Measurements from ENCODE around the gene BTBD8. TPM values are rescaled to one million over a fixed set of nuclear protein-coding genes. Genes with fewer than 3 reads are reported as not detected.

BTBD8 gene
- total and polyA plus RNA-seq, 4 donors: 15.4 to 56.1 (median 22.7) TPM

DNA sequence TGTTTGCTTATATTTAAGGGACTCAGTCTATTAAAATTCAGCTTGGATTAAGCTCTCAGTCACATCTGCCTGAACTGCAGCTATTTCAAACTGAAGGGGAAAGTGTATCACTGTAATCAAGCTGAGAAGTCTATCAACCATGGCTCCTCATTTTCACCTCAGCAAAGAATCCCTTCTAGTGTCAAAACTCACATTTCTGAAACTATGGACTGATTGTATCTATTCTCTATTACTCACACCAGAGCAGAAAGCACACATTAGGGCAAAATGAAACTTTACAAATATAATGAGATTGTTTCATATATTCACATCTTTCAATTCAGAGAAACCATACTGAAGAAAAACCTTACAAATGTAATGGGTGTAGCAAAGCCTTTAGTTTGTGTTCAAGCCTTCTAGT, 123.0 kb downstream of the BTBD8 start:
- H3K36me3 ChIP-seq (ENCODE audit: control insufficient read depth, insufficient read depth, low read length): no peaks in the 10 kb centered on the region

DNA sequence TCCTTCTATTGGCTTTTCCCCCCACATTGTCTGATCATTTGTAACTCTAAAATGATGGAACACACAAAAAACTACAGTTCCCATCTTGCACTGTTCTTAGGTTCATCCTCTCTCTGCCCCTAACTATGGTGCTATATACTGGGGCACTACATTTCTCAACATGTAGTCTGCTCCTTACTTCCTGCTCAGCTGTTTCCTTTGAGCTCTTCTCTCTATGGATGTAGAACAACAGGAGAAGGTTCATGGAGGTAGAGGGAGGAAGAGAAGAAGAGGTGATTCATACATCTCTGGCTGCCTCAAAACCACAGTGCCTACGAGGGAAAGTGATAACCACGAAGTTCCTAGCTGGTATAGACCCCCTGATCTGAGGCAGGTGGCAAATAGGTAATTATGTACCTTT, 130.6 kb downstream of the BTBD8 start:
- WGBS (ENCODE audit: insufficient coverage): no CpG with 5 or more reads among the region's 2 CpGs

More for the DNA sequence above, 123.0 kb downstream of the BTBD8 start:
- H3K4me3 ChIP-seq (ENCODE audit: low read depth, low read length): no peak overlapping the region
- peaks cover 5% of the 10 kb centered on the region for H3K9me3 ChIP-seq (ENCODE audit: control insufficient read depth, insufficient read depth, low read length)
- no peak overlapping the region for H3K27ac ChIP-seq (ENCODE audit: low read depth, low read length)
- no peaks in the 10 kb centered on the region for H3K27me3 ChIP-seq (ENCODE audit: control insufficient read depth, insufficient read depth, low read length)
- no peaks in the 10 kb centered on the region for H3K4me1 ChIP-seq (ENCODE audit: control insufficient read depth, insufficient read depth, low read length)
- no peak for DNase-seq (ENCODE audit: low read depth in 4 of 6, low spot score in 6 of 6)

DNA sequence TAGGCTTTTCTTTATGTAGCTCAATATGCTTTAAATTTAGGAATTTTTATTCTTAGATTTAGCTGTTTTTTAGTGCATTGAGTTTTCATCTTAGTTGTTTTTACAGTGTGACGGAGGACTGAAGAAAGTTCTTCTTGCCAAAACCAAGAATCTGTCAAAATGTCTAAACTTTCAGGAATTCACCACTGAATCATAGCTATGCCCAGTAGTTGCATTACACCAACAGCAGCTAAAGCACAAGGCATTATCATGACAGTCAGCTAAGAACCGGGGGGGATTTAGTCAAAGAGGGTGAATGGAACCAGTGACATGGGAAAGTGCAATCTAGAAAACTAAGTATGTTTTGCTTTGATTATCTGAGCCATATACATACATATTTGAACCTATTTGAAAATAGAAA, 131.0 kb downstream of the BTBD8 start:
- H3K27me3 ChIP-seq (ENCODE audit: control insufficient read depth, insufficient read depth, low read length): no peaks in the 10 kb centered on the region
- WGBS (ENCODE audit: insufficient coverage): no CpG with 5 or more reads among the region's 2 CpGs
- no peaks in the 10 kb centered on the region for H3K4me1 ChIP-seq (ENCODE audit: control insufficient read depth, insufficient read depth, low read length)
- H3K27ac ChIP-seq (ENCODE audit: low read depth, low read length): no peak overlapping the region
- peaks cover 5% of the 10 kb centered on the region for H3K9me3 ChIP-seq (ENCODE audit: control insufficient read depth, insufficient read depth, low read length)
- H3K4me3 ChIP-seq (ENCODE audit: low read depth, low read length): no peak overlapping the region
- DNase-seq (ENCODE audit: low read depth in 4 of 6, low spot score in 6 of 6): no peak
- H3K36me3 ChIP-seq (ENCODE audit: control insufficient read depth, insufficient read depth, low read length): no peaks in the 10 kb centered on the region

More for the DNA sequence above, 130.6 kb downstream of the BTBD8 start:
- Histone ChIP-seq H3K4me3 (ENCODE audit: low read depth, low read length) (no peak overlapping the region), H3K9me3 (ENCODE audit: control insufficient read depth, insufficient read depth, low read length) (peaks cover 5% of the 10 kb centered on the region), H3K27me3 (ENCODE audit: control insufficient read depth, insufficient read depth, low read length) (no peaks in the 10 kb centered on the region), H3K36me3 (ENCODE audit: control insufficient read depth, insufficient read depth, low read length) (no peaks in the 10 kb centered on the region), H3K27ac (ENCODE audit: low read depth, low read length) (no peak overlapping the region), H3K4me1 (ENCODE audit: control insufficient read depth, insufficient read depth, low read length) (no peaks in the 10 kb centered on the region)
- no peak for DNase-seq (ENCODE audit: low read depth in 4 of 6, low spot score in 6 of 6)

DNA sequence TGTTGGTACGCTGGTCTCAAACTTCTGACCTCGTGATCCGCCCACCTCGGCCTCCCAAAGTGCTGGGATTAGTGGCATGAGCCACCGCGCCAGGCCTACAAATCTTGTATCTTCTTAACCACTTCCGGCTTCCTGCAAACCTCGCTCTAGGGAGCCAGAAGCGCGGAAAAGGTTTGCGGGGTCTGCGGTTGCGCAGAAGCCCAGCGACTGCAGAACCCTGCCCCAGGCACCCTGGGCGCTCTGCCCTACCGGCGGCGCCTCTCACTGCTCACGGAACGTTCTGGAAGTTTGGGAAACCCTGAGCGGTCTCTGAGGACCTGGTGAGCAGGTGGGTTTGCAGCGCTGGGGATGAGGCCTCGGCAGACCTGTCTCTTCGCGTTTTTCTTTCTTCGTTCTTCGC, 137.6 kb downstream of the BTBD8 start, which contains the start of gene C1orf146:
Gene C1orf146 (plus strand): TSS at position 195 of the 400 bp plus-strand sequence. CDS start 13,506 bp downstream, outside the sequence.
- H3K9me3 ChIP-seq (ENCODE audit: control insufficient read depth, insufficient read depth, low read length): no peaks in the 10 kb centered on the region
- no peak within 1 kb of the TSS for H3K27ac ChIP-seq (ENCODE audit: low read depth, low read length)

DNA sequence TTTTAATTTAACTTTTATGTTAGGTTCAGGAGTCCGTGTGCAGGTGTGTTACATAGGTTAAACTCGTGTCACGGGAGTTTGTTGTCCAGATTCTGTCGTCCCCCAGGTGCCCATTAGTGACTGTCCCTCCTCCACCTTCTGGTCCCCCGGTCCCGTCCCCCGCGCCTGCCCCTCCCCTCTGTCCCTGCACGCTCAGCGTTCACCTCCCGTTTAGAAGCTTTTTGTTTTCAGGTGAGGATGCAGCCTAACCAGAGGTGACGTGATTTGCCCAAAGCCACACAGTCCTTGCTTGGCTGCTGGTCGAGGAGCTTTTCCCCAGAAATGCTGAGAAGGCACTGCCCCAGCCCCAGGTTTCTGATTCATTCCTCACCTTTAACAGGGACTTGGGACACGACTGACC, 138.4 kb downstream of the BTBD8 start:
- Histone ChIP-seq H3K4me1 (ENCODE audit: control insufficient read depth, insufficient read depth, low read length) (no peaks in the 10 kb centered on the region), H3K27ac (ENCODE audit: low read depth, low read length) (no peak overlapping the region), H3K9me3 (ENCODE audit: control insufficient read depth, insufficient read depth, low read length) (no peaks in the 10 kb centered on the region), H3K36me3 (ENCODE audit: control insufficient read depth, insufficient read depth, low read length) (no peaks in the 10 kb centered on the region), H3K27me3 (ENCODE audit: control insufficient read depth, insufficient read depth, low read length) (no peaks in the 10 kb centered on the region), H3K4me3 (ENCODE audit: low read depth, low read length) (no peak overlapping the region)
- DNase-seq (ENCODE audit: low read depth in 4 of 6, low spot score in 6 of 6): no peak
- WGBS (ENCODE audit: insufficient coverage): 87% methylated on average over 14 of the region's 14 CpGs

More for the DNA sequence above, 137.6 kb downstream of the BTBD8 start, which contains the start of gene C1orf146:
- no peaks in the 10 kb centered on the region for H3K4me1 ChIP-seq (ENCODE audit: control insufficient read depth, insufficient read depth, low read length)
- H3K4me3 ChIP-seq (ENCODE audit: low read depth, low read length): no peak within 1 kb of the TSS
- H3K27me3 ChIP-seq (ENCODE audit: control insufficient read depth, insufficient read depth, low read length): no peaks in the 10 kb centered on the region
- 98% methylated on average over 24 of the region's 27 CpGs for WGBS (ENCODE audit: insufficient coverage)
- DNase-seq (ENCODE audit: low read depth in 4 of 6, low spot score in 6 of 6): no peak
- no peaks in the 10 kb centered on the region for H3K36me3 ChIP-seq (ENCODE audit: control insufficient read depth, insufficient read depth, low read length)

DNA sequence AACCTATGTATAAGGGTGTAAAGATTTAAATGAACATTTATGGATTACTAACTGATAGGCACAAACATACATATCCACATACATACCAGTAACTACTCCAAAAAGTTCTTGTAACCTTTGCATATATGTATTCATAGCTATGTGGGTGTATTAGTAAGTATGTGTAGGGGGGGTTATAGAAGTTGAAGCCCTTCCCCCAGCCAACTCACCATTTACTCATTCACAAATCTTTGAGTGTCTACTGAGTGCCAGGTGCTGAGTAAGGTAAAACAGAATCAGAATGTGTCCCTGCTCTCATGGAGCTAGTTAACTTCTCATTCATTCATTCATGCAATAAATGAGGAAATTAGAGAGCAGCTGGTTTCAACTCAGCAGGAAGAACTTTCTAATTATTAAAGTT, 138.9 kb downstream of the BTBD8 start:
- no peak overlapping the region for H3K27ac ChIP-seq (ENCODE audit: low read depth, low read length)
- DNase-seq (ENCODE audit: low read depth in 4 of 6, low spot score in 6 of 6): no peak

DNA sequence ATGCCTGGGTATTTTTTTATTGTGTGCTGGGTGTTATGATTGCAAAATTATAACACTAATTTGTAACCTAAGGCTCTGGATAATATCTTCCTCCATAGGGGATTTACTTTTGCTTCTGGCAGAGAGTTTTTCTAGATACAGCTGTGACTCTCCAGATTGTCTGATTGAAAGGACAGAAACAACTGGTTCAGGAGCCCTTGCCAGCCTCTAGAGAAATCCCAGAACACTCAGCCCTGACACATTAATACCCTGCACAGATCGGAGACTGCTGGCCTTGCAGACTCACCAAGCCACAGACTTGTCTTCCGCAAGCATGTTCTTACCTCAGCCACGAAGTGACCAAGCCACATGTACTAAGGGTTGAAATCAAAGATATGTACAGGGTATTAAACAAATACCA, 148.3 kb downstream of the BTBD8 start:
- Histone ChIP-seq H3K27me3 (ENCODE audit: control insufficient read depth, insufficient read depth, low read length) (no peaks in the 10 kb centered on the region), H3K4me3 (ENCODE audit: low read depth, low read length) (no peak overlapping the region), H3K27ac (ENCODE audit: low read depth, low read length) (no peak overlapping the region), H3K36me3 (ENCODE audit: control insufficient read depth, insufficient read depth, low read length) (no peaks in the 10 kb centered on the region), H3K4me1 (ENCODE audit: control insufficient read depth, insufficient read depth, low read length) (no peaks in the 10 kb centered on the region), H3K9me3 (ENCODE audit: control insufficient read depth, insufficient read depth, low read length) (no peaks in the 10 kb centered on the region)
- WGBS (ENCODE audit: insufficient coverage): no CpG with 5 or more reads among the region's 3 CpGs
- no peak for DNase-seq (ENCODE audit: low read depth in 4 of 6, low spot score in 6 of 6)

More for the DNA sequence above, 138.9 kb downstream of the BTBD8 start:
- H3K9me3 ChIP-seq (ENCODE audit: control insufficient read depth, insufficient read depth, low read length): no peaks in the 10 kb centered on the region
- no peak overlapping the region for H3K4me3 ChIP-seq (ENCODE audit: low read depth, low read length)
- no peaks in the 10 kb centered on the region for H3K4me1 ChIP-seq (ENCODE audit: control insufficient read depth, insufficient read depth, low read length)
- no peaks in the 10 kb centered on the region for H3K27me3 ChIP-seq (ENCODE audit: control insufficient read depth, insufficient read depth, low read length)
- H3K36me3 ChIP-seq (ENCODE audit: control insufficient read depth, insufficient read depth, low read length): no peaks in the 10 kb centered on the region

DNA sequence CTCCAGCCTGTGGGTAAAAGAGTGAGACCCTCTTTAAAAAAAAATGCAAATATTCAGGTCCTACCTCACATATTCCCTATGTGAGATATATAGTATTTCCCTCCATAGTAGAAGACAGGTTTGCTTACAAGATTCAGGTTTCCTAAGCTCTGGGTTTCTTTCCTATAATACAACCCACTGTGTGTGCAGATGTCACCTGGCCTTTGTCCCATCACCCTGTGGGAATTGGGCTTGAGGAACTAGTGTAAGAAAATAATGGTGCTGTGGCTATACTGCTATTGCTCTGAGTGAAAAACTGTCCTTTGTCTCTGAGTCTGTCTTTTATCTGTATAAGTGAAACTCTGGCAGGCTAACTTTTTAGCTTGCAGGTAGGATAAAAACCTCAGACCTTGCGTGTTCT, 150.6 kb downstream of the BTBD8 start:
- no peak for DNase-seq (ENCODE audit: low read depth in 4 of 6, low spot score in 6 of 6)
- 86% methylated on average over 1 of the region's 1 CpG for WGBS (ENCODE audit: insufficient coverage)
- Histone ChIP-seq H3K4me1 (ENCODE audit: control insufficient read depth, insufficient read depth, low read length) (no peaks in the 10 kb centered on the region), H3K27me3 (ENCODE audit: control insufficient read depth, insufficient read depth, low read length) (no peaks in the 10 kb centered on the region), H3K27ac (ENCODE audit: low read depth, low read length) (no peak overlapping the region), H3K4me3 (ENCODE audit: low read depth, low read length) (no peak overlapping the region), H3K36me3 (ENCODE audit: control insufficient read depth, insufficient read depth, low read length) (no peaks in the 10 kb centered on the region), H3K9me3 (ENCODE audit: control insufficient read depth, insufficient read depth, low read length) (no peaks in the 10 kb centered on the region)

Other genes with a start within 250 kb of the BTBD8 start
- 10 to 100 TPM; 47.1 to 99.8 TPM for gene TGFBR3, start 194.2 kb upstream of the BTBD8 start, total RNA-seq
- gene TGFBR3, start 194.2 kb upstream of the BTBD8 start, polyA plus RNA-seq (ENCODE audit: insufficient read length in 2 of 2): 10 to 100 TPM in 1 of 2 donors, 1 to 10 TPM in 1; 8.0 to 12.8 TPM
- under 1 TPM; 0.06 to 0.10 TPM for gene BRDT, start 130.9 kb upstream of the BTBD8 start, total RNA-seq
- gene BRDT, start 130.9 kb upstream of the BTBD8 start, polyA plus RNA-seq (ENCODE audit: insufficient read length in 2 of 2): under 1 TPM in 1 of 2 donors, not detected in 1; 0.32 TPM
- gene EPHX4, start 50.4 kb upstream of the BTBD8 start, total RNA-seq: 1 to 10 TPM; 1.4 to 2.4 TPM
- gene EPHX4, start 50.4 kb upstream of the BTBD8 start, polyA plus RNA-seq (ENCODE audit: insufficient read length in 2 of 2): 1 to 10 TPM; 2.5 to 2.6 TPM
- under 1 TPM in 1 of 2 donors, not detected in 1; 0.44 TPM for gene SETSIP, start 4.9 kb upstream of the BTBD8 start, total RNA-seq
- gene SETSIP, start 4.9 kb upstream of the BTBD8 start, polyA plus RNA-seq (ENCODE audit: insufficient read length in 2 of 2): under 1 TPM in 1 of 2 donors, not detected in 1; 0.42 TPM
- not detected for gene C1orf146, start 137.6 kb downstream of the BTBD8 start, total RNA-seq
- under 1 TPM; 0.36 to 0.60 TPM for gene C1orf146, start 137.6 kb downstream of the BTBD8 start, polyA plus RNA-seq (ENCODE audit: insufficient read length in 2 of 2)
- gene GLMN, start 218.6 kb downstream of the BTBD8 start, total RNA-seq: 10 to 100 TPM; 15.1 to 25.8 TPM
- 10 to 100 TPM; 23.9 to 28.7 TPM for gene GLMN, start 218.6 kb downstream of the BTBD8 start, polyA plus RNA-seq (ENCODE audit: insufficient read length in 2 of 2)
- gene RPAP2, start 218.7 kb downstream of the BTBD8 start, total RNA-seq: 10 to 100 TPM; 24.6 to 35.3 TPM
- 10 to 100 TPM; 13.6 to 15.5 TPM for gene RPAP2, start 218.7 kb downstream of the BTBD8 start, polyA plus RNA-seq (ENCODE audit: insufficient read length in 2 of 2)